Mucosa of rectum (tissue), 2 donors: Measurements from ENCODE around the gene DMD.

Source experiments
- H3K27ac ChIP-seq, 2 donors: one replicate each; pipeline ENCODE4 v1.7.0; 2013; ENCODE audit warnings: inconsistent platforms in 2 of 2, low read depth in 2 of 2, low read length in 2 of 2
- H3K27me3 ChIP-seq, 2 donors: one replicate each; pipeline ENCODE4 v1.7.0; 2013; ENCODE audit warnings: low read length in 2 of 2; ENCODE audit not compliant: control insufficient read depth in 2 of 2, insufficient read depth in 2 of 2
- H3K36me3 ChIP-seq, 2 donors: one replicate each; pipeline ENCODE4 v1.7.0; 2013; ENCODE audit warnings: low read length in 2 of 2; ENCODE audit not compliant: control insufficient read depth in 2 of 2, insufficient read depth in 2 of 2
- H3K4me1 ChIP-seq, 2 donors: one replicate each; pipeline ENCODE4 v1.7.0; 2013; ENCODE audit warnings: low read length in 2 of 2, mild to moderate bottlenecking in 1 of 2; ENCODE audit not compliant: control insufficient read depth in 2 of 2, insufficient read depth in 2 of 2
- H3K4me3 ChIP-seq, 2 donors: one replicate each; pipeline ENCODE4 v1.7.0; 2013; ENCODE audit warnings: low read length in 2 of 2
- H3K9ac ChIP-seq, 2 donors: one replicate each; pipeline ENCODE4 v1.7.0; 2013; ENCODE audit warnings: low read length in 2 of 2, low read depth in 1 of 2, mild to moderate bottlenecking in 1 of 2
- H3K9me3 ChIP-seq, 2 donors: one replicate each; pipeline ENCODE4 v1.7.0; 2013; ENCODE audit warnings: low read length in 2 of 2; ENCODE audit not compliant: control insufficient read depth in 2 of 2
- donor health status: healthy.
- donor health status: Normal muscosa, but diverticular disease.

Gene DMD

DNA sequence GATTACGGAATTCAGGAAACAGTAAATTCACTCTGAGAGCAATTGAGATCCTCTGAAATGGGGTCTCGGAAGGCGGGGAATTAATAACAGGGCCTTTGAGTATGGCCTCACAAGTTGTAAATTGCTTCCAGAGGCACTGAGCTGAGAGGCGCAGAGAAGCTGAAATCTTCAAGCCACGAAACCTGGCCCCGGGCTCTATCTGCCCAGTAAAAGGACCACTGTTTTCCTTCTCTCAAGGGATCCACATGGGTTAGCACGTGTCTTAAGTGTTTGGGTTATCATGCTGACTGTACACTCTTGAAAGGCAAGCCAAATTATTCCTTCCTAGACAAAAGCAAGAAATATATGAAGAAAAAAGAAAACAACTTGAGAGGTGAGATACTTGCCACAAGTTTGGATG is 1126.6 kb downstream of the DMD start:
- Histone ChIP-seq H3K27ac (no peak overlapping the region), H3K36me3 (no peaks in the 10 kb centered on the region), H3K4me3 (no peak overlapping the region), H3K9ac (no peak overlapping the region), H3K27me3 (no peaks in the 10 kb centered on the region), H3K9me3 (no peaks in the 10 kb centered on the region), H3K4me1 (no peaks in the 10 kb centered on the region)

DNA sequence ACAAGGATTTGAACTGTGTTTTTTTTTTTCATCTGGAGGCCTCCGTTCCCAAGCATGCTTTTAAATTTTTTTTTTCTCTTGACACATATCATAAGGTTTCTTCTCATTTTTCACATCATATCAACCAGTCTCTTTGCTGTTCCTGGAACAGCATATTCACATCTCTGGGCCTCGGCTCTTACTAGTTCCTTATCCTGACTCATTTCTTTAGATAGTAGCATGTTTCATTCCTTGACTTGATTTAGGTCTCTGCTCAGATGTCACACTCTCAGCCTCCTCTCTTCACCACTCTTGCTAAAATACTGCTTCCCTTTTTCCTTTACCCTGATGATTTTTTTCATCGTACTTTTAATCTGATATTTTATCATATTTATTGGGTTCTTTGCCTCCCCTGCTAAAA is 1163.1 kb downstream of the DMD start:
- Histone ChIP-seq H3K4me3 (no peak overlapping the region), H3K9me3 (no peaks in the 10 kb centered on the region), H3K9ac (no peak overlapping the region), H3K27ac (no peak overlapping the region), H3K27me3 (no peaks in the 10 kb centered on the region), H3K36me3 (no peaks in the 10 kb centered on the region), H3K4me1 (no peaks in the 10 kb centered on the region)

DNA sequence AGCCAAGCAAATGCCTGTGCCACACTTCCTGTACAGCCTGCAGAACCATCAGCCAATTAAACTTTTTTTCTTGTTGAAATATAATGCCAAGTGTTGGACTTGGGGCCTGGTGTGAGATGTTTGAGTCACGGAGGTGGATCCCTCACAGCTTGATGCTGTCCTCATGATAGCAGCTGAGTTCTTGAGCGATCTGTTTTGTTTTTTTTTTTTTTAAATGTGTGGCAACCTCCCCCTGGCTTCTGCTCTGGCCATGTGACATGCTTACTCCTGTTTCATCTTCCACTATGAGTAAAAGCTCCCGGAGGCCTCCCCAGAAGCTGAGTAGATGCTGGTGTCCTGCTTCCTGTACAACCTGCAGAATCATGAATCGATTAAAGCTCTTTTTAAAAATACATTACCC is 1166.2 kb downstream of the DMD start:
- no peaks in the 10 kb centered on the region for H3K4me1 ChIP-seq
- no peaks in the 10 kb centered on the region for H3K9me3 ChIP-seq
- no peak overlapping the region for H3K9ac ChIP-seq
- H3K27ac ChIP-seq: no peak overlapping the region
- no peaks in the 10 kb centered on the region for H3K27me3 ChIP-seq
- no peak overlapping the region for H3K4me3 ChIP-seq
- H3K36me3 ChIP-seq: no peaks in the 10 kb centered on the region

DNA sequence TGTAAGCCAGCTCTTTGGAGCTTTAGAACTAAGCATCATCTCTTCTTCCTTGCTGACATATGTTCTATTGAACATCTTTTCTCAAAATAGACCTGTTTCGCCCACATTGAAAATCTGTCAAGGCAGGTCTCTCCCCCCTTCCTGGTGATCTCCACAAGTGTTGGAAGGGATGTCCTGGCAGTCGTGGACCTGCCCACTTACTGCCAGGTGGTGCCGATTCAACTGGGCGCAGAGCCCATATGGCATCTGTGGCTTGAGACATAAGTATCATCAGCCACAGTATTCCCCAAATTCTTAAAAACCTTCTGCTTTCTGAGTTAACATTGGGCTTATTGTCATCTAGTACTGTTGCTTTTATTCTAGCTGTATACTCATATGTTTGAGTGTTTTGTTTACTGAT is 1170.2 kb downstream of the DMD start:
- Histone ChIP-seq H3K4me1 (no peaks in the 10 kb centered on the region), H3K36me3 (no peaks in the 10 kb centered on the region), H3K4me3 (no peak overlapping the region), H3K27ac (no peak overlapping the region), H3K9ac (no peak overlapping the region), H3K9me3 (no peaks in the 10 kb centered on the region), H3K27me3 (no peaks in the 10 kb centered on the region)

DNA sequence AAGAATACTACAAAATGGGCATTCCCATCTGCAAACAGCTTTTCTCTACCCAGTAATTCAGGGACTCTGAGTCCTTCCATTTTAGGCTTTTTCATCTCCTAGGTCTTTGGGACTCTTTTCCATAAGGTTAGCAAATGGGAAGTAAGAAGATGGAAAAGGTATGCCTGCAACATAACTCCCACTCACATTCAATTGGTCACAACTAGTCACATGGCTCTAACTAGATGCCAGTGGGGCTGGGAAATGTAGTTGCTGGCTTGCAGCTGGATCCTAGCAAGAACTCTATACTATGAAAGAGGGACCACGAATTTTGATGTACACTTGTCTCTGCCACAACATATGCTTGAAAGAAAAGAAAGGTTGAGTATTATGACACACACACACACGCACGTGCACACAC is 1184.6 kb downstream of the DMD start:
- no peaks in the 10 kb centered on the region for H3K27me3 ChIP-seq
- no peaks in the 10 kb centered on the region for H3K4me1 ChIP-seq
- no peak overlapping the region for H3K9ac ChIP-seq
- no peaks in the 10 kb centered on the region for H3K9me3 ChIP-seq
- no peak overlapping the region for H3K27ac ChIP-seq
- no peak overlapping the region for H3K4me3 ChIP-seq
- H3K36me3 ChIP-seq: no peaks in the 10 kb centered on the region

DNA sequence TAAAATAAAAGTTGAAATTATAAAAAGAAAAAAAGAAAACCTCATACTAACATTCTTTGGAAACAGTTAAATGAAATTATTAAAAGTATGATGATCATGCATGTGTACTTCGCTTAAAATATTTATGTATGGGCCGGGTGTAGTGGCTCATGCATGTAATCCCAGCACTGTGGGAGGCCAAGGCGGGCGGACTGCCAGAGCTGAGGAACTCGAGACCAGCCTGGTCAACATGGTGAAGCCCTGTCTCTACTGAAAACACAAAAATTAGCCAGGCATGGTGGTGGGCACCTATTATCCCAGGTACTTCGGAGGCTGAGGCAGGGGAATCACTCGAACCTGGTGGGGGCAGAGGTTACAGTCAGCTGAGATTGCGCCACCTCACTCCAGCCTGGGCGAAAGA is 1187.3 kb downstream of the DMD start:
- Histone ChIP-seq H3K9me3 (no peaks in the 10 kb centered on the region), H3K4me3 (no peak overlapping the region), H3K27me3 (no peaks in the 10 kb centered on the region), H3K4me1 (no peaks in the 10 kb centered on the region), H3K36me3 (no peaks in the 10 kb centered on the region), H3K27ac (no peak overlapping the region), H3K9ac (no peak overlapping the region)

DNA sequence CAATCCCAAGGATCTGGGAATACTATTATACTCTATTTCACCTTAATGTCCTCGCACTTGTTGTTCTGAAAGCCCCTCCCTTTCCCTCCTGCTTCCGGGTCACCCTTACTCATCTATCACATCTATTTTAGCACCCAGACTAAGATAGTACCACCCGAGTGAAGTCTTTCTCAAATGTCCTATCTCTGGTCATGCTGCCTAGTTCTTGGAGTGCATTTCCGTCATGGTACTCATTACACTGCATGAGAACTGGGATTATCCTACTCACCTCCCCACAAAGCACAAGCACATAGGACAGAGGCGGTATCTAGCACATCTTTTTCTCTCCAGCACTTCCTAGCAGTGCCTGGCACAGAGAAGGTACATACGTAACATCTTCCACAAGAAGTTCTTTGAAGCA is 1195.2 kb downstream of the DMD start:
- H3K36me3 ChIP-seq: no peaks in the 10 kb centered on the region
- no peaks in the 10 kb centered on the region for H3K9me3 ChIP-seq
- H3K27me3 ChIP-seq: no peaks in the 10 kb centered on the region
- H3K4me1 ChIP-seq: no peaks in the 10 kb centered on the region
- no peak overlapping the region for H3K9ac ChIP-seq
- H3K27ac ChIP-seq: no peak overlapping the region
- H3K4me3 ChIP-seq: no peak overlapping the region

DNA sequence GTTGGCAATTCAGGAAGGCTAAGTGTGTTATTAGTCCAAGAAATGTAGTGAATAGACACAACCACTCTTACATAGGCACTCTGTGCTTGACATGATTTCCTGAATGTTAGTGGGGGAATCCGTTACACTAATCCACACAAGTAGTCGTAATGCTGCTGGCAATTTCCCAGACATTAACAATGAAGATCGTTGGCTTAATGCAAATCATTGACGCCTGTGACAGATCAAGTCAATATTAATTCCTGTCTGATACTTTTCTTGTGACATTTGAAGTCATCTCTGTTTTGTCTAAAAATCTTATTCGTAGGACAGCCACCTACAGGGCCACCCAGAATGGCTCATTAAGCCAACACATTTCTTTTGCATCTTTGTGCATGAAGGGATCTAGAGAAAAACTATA is 1200.4 kb downstream of the DMD start:
- Histone ChIP-seq H3K36me3 (no peaks in the 10 kb centered on the region), H3K9ac (no peak overlapping the region), H3K4me3 (no peak overlapping the region), H3K9me3 (no peaks in the 10 kb centered on the region), H3K27me3 (no peaks in the 10 kb centered on the region), H3K27ac (no peak overlapping the region), H3K4me1 (no peaks in the 10 kb centered on the region)

DNA sequence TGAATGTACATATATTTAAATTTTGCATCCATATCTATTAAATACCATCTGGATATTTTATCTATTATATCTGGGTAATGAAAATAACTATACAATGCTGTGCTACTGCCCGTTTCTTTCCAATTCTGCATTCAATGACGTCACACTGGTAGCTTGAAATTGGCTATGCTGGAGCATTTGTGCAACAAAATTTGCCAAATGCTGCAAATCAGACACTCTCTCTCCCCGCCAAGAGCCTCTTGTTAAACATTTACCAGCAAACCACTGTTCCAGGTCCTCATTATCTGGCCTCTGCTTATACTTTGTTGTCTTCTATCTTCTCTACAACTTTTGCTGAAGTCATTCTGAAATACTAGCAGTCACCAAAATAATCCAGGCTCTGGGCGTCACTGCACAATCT is 1201.1 kb downstream of the DMD start:
- Histone ChIP-seq H3K4me1 (no peaks in the 10 kb centered on the region), H3K4me3 (no peak overlapping the region), H3K27me3 (no peaks in the 10 kb centered on the region), H3K36me3 (no peaks in the 10 kb centered on the region), H3K27ac (no peak overlapping the region), H3K9ac (no peak overlapping the region), H3K9me3 (no peaks in the 10 kb centered on the region)

DNA sequence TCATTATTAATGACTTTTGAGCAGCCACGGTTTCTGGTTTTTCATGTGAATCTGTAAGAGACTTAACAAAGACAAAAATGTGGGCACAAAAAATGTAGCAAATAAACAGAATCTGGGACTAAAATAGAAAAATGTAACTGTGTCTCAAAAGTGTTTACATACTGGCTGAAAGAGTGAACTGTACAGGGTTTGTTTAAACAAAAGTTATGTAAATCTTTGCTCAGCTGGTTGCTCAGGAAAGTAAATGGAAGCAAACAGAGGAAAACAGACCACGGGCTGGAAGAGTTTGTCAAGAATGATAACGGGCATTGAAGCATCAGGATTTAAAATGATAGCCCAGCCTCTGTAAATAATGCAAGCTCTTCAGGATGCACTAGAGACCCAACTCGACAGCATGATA is 1217.7 kb downstream of the DMD start:
- no peak overlapping the region for H3K27ac ChIP-seq
- no peaks in the 10 kb centered on the region for H3K27me3 ChIP-seq

DNA sequence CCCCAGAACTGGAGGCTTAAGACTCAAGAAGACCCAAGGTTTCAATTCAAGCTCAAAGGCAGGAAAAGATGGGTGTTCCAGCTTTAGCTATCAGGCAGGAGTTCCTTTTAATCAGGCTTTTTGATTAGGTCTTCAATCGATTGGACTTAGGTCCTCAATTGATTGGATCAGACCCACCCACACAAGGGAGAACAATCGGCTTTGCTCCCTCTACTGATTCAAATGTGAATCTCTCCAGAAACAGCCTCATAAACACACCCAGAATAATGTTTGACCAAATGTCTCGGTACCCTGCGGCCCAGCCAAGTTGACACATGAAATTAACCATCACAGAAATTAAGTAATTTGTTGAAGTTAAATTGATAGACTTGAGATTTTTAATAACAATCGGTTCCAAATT is 1222.4 kb downstream of the DMD start:
- Histone ChIP-seq H3K4me1 (no peaks in the 10 kb centered on the region), H3K4me3 (no peak overlapping the region), H3K27ac (no peak overlapping the region), H3K27me3 (no peaks in the 10 kb centered on the region), H3K36me3 (no peaks in the 10 kb centered on the region), H3K9ac (no peak overlapping the region), H3K9me3 (no peaks in the 10 kb centered on the region)

More for the DNA sequence above, 1217.7 kb downstream of the DMD start:
- H3K36me3 ChIP-seq: no peaks in the 10 kb centered on the region
- H3K4me1 ChIP-seq: no peaks in the 10 kb centered on the region
- H3K4me3 ChIP-seq: no peak overlapping the region
- H3K9me3 ChIP-seq: no peaks in the 10 kb centered on the region
- H3K9ac ChIP-seq: no peak overlapping the region
